HFFc6 (cell line): ENCODE measurements around the gene ZCCHC17. TPM values are rescaled to one million over a fixed set of nuclear protein-coding genes. Genes with fewer than 3 reads are reported as not detected.
"Not testable (repeated sequence)": the region's sequence is repeated elsewhere in the genome, so short reads cannot be mapped to it uniquely, and the experiment has no call there.

ENCODE experiments used
- DNase-seq: peaks from one replicate; pipeline ENCODE4 v3.0.0-alpha.2; 2018
- H3K27ac Mint-ChIP-seq: 2 replicates; pipeline ENCODE4 v1.8.0; 2020; ENCODE audit warnings: mild to moderate bottlenecking, mixed read lengths
- H3K27me3 Mint-ChIP-seq: 2 replicates; pipeline ENCODE4 v1.8.0; 2021; ENCODE audit warnings: mild to moderate bottlenecking, moderate library complexity, mixed read lengths; ENCODE audit not compliant: insufficient read depth
- H3K36me3 Mint-ChIP-seq: 2 replicates; pipeline ENCODE4 v1.8.0; 2021; ENCODE audit warnings: low read depth, mixed read lengths
- H3K4me1 Mint-ChIP-seq: 2 replicates; pipeline ENCODE4 v1.8.0; 2020; ENCODE audit warnings: low read depth, mixed read lengths
- H3K4me3 Mint-ChIP-seq: 2 replicates; pipeline ENCODE4 v1.8.0; 2020; ENCODE audit warnings: mild to moderate bottlenecking, moderate library complexity, mixed read lengths
- H3K9me3 Mint-ChIP-seq: 2 replicates; pipeline ENCODE4 v1.8.0; 2020; ENCODE audit warnings: mild to moderate bottlenecking, mixed read lengths
- total RNA-seq, 6 experiments: library from RNA; stranded (reverse); fragmentation: NEBNext Ultra II Directional; extraction: Animal tissue kit (Norgen Biotek cat#: 25700); gene quantifications; 2 replicates in 1 of 6; 3 replicates in 5 of 6; pipeline ENCODE4 v1.2.3, GENCODE V29; 2021
- TF ChIP-seq, protein P1 (sequence below): fragments of 200-600 bp; sonication (generic); IDR thresholded peaks from 2 replicates; pipeline ENCODE4 v1.5.0; 2021; ENCODE audit warnings: antibody characterized with exemption, mild to moderate bottlenecking

Gene ZCCHC17
- total RNA-seq, 6 experiments from 2014 or later, result 37.4 to 42.3 (median 38.6) TPM

DNA sequence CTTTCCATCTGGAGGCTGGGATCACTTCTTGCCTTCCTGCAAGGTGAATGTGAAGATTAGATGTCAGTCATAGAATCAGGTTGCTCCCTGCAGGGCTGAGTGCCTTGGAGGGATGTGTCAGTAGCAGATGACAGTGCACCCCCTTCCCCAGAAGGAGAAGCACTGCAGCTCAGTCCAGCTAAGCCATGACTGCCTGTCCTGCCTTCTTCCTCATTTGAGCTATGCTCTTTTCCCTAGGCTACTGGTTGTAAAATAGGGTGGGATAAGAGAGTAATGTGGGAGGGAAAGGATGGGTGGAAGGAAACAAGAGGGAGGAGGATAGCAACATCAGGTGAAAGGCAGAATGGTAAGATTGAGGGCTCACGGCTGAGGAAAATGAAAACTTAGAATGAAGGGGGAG is 87.1 kb downstream of the ZCCHC17 start:
- Mint-ChIP-seq H3K27me3 (peaks cover 7% of the 10 kb centered on the region), H3K4me1 (peaks cover 23% of the 10 kb centered on the region), H3K36me3 (no peaks in the 10 kb centered on the region), H3K27ac (no peak overlapping the region), H3K4me3 (no peak overlapping the region), H3K9me3 (no peaks in the 10 kb centered on the region)
- TF ChIP-seq, protein P1, sequence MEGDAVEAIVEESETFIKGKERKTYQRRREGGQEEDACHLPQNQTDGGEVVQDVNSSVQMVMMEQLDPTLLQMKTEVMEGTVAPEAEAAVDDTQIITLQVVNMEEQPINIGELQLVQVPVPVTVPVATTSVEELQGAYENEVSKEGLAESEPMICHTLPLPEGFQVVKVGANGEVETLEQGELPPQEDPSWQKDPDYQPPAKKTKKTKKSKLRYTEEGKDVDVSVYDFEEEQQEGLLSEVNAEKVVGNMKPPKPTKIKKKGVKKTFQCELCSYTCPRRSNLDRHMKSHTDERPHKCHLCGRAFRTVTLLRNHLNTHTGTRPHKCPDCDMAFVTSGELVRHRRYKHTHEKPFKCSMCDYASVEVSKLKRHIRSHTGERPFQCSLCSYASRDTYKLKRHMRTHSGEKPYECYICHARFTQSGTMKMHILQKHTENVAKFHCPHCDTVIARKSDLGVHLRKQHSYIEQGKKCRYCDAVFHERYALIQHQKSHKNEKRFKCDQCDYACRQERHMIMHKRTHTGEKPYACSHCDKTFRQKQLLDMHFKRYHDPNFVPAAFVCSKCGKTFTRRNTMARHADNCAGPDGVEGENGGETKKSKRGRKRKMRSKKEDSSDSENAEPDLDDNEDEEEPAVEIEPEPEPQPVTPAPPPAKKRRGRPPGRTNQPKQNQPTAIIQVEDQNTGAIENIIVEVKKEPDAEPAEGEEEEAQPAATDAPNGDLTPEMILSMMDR, result no peak
- DNase-seq, result no peak

DNA sequence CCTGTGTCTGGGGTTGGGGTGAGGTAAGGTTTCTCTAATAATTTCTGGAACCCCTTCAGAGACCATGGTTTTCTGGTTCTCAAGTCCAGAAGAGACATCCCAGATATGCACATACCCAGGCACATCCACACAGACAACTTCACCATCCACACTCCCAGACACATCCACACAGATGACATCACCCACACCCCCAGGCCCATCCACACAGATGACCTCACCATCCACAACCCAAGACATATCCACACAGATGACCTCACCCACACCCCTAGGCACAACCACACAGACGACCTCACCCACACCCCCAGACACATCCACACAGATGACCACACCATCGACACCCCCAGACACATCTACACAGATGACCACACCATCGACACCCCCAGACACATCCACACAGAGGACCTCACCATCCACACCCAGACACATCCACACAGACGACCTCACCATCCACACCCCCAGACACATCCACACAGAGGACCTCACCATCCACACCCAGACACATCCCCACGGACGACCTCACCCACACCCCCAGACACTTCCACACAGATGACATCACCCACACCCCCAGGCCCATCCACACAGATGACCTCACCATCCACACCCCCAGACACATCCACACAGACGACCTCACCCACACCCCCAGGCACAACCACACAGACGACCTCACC is 89.9 kb downstream of the ZCCHC17 start:
- H3K9me3 Mint-ChIP-seq, H3K4me3 Mint-ChIP-seq, H3K27ac Mint-ChIP-seq, H3K27me3 Mint-ChIP-seq, DNase-seq, H3K36me3 Mint-ChIP-seq: not testable (repeated sequence)
- peaks cover 17% of the 10 kb centered on the region for H3K4me1 Mint-ChIP-seq

DNA sequence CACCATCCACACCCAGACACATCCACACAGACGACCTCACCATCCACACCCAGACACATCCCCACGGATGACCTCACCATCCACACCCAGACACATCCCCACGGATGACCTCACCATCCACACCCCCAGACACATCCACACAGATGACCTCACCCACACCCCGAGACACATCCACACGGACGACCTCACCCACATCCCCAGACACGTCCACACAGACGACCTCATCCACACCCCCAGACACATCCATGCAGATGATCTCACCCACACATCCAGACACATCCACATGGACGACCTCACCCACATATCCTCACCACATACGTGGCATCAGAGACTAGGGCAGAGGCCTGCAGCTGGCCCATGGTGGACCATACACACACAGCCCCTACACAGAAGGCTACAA is 90.8 kb downstream of the ZCCHC17 start:
- Mint-ChIP-seq H3K9me3 (no peaks in the 10 kb centered on the region), H3K27ac (no peak overlapping the region), H3K27me3 (peaks cover 7% of the 10 kb centered on the region), H3K4me1 (peaks cover 8% of the 10 kb centered on the region), H3K36me3 (no peaks in the 10 kb centered on the region), H3K4me3 (no peak overlapping the region)
- TF ChIP-seq, protein P1, result no peak
- DNase-seq, result no peak

DNA sequence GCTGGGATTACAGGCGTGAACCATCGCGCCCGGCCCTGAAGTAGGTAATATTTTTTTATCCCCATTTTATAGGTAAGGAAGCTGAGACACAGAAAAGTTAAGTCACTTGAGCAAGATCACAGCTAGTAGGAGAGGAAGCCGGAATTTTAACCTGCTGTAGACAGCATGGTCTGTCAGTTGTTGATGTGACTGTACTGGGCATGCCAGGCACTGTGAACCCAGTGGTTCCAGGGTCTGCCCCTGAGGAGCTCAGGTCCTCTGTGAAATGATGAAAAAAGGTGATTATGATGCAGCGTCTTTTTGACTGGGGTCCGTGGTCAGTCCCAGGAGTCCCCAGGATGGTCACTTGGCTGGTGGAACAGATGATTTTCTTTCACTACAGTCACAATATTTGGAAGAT is 92.8 kb downstream of the ZCCHC17 start:
- H3K4me3 Mint-ChIP-seq, result no peak overlapping the region
- no peaks in the 10 kb centered on the region for H3K36me3 Mint-ChIP-seq
- H3K27ac Mint-ChIP-seq, result no peak overlapping the region
- H3K4me1 Mint-ChIP-seq, result peaks cover 12% of the 10 kb centered on the region
- H3K9me3 Mint-ChIP-seq, result no peaks in the 10 kb centered on the region
- TF ChIP-seq, protein P1, result no peak
- no peak for DNase-seq
- H3K27me3 Mint-ChIP-seq, result peaks cover 7% of the 10 kb centered on the region

DNA sequence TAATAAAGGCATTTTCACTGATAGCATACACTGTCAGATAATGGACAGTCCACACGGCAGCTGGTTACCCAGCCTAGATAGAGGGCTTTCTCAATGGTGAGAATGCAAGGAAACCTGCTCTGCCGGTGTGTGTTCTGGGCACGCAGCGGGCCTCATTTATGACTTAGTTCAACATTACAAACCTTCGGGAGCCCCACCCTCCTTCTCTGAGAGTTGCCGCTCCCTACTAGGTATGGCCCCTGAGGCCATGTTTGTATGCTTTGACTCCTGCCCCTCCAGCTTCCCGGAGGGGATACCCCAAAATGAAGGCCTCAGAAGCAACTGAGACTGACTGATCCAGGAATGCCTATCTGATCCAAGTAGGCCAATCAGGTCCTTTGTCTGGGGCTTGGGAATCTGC is 93.2 kb downstream of the ZCCHC17 start:
- Mint-ChIP-seq H3K4me1 (peaks cover 17% of the 10 kb centered on the region), H3K4me3 (no peak overlapping the region), H3K36me3 (no peaks in the 10 kb centered on the region), H3K9me3 (no peaks in the 10 kb centered on the region), H3K27me3 (peaks cover 7% of the 10 kb centered on the region), H3K27ac (no peak overlapping the region)
- no peak for DNase-seq
- TF ChIP-seq, protein P1, result no peak

DNA sequence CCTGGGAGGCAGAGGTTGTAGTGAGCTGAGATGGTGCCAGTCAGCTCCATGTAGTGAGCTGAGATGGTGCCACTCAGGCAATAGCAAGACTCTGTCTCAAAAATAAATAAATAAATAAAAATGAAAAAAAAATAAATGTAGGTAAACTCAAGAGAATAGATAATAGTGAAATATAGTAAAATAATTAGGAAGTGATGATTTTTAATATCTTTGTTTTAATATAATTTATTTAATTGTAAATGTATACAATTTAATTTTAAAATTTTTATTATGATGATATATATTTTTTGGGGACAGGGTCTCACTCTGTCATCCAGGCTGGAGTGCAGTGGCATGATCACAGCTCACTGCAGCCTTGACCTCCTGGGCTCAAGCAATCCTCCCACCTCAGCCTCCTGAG is 96.6 kb downstream of the ZCCHC17 start:
- no peak for DNase-seq
- no peak overlapping the region for H3K4me3 Mint-ChIP-seq
- peaks cover 44% of the 10 kb centered on the region for H3K4me1 Mint-ChIP-seq
- TF ChIP-seq, protein P1, result no peak
- no peaks in the 10 kb centered on the region for H3K36me3 Mint-ChIP-seq
- no peaks in the 10 kb centered on the region for H3K9me3 Mint-ChIP-seq
- H3K27ac Mint-ChIP-seq, result no peak overlapping the region
- H3K27me3 Mint-ChIP-seq, result peaks cover 2% of the 10 kb centered on the region
